GM15510 (cell line): ENCODE results near the gene FASTKD1.

Experiments used
- POLR2A ChIP-seq: IDR thresholded peaks from 3 replicates; pipeline ENCODE4 v1.6.1; 2011; ENCODE audit warnings: borderline replicate concordance; ENCODE audit not compliant: insufficient read length; ENCODE audit errors: extremely low read depth

The FASTKD1 gene

DNA sequence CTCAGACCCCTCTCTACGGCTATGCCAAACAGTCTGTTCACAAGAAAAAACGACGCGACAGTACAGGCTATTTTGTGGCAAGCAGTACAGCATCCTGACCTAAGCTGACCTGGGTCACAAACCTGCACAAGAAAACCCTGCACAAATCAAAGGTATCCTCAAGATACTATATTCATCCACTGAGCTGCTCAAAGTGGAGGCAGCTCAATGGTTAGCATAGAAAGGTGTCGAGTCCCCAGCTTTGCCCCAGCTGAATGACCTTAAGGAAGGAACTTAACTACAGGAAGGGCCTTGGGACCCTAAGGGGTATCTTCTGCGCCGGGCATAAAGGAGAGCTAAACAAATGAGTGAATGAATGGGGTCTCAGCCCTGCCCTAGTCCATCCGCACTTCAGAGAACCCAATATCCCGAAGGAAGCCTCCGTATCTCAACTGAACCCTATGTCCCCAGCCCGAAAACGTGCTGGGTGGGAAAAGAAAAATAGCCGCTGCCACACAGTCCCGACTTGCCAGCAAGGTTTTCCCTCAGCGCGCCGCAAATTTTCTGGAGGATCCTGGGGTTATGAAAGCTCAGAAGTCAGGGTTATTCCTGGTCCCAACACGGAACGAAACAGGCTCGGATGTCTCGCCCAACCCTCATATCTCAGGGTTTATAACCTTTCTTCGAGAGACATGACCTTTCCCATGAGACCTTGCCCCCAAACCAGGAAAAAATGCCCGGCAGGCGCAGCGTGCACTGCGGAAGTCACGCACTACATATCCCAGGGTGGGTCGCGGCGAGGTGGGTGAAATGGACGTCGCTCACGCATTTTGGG, at the start of gene FASTKD1:
Gene FASTKD1 (minus strand): TSS at position 706 of the 814 bp plus-strand sequence. CDS start 1,836 bp downstream, outside the sequence.
- peak; percentile 63 for TF ChIP-seq POLR2A

DNA sequence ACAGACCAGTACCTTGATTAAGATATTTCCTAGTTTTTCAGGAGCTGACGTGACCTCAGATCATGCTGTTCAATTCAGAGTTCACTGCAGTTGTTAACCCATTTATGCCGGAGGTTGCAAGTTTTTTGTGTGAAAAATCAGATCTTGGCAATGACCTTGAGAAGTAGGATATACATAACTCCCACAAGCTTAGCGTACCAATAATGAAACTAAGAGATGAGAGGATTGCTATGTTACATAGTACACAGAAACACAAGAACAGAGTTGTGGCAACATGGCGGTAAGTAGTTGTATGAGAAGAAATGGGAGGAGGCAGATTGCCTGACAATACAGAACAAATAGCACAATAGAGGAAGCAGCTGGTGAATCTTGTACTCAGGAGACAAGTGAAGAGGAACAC, 49.6 kb upstream of the FASTKD1 start:
- TF ChIP-seq POLR2A, result no peak

DNA sequence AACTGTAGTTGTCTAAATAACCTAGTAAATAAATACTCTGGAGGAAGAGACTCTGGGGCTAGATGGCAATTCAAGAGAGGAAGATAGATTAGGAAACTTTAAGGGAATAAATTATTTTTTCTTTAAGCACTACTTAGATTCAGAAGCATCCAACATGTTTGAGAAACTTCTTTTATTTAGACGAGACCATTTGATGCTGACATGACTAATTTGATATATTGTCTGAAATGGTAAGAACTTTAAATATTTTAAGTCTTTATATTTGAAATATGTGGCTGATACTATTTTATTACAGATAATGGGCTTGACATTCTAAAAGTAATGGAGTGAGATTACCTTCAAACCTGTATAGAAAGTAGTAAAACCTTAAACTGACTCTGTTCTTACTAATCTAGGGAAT, 46.8 kb upstream of the FASTKD1 start:
- no peak for TF ChIP-seq POLR2A

DNA sequence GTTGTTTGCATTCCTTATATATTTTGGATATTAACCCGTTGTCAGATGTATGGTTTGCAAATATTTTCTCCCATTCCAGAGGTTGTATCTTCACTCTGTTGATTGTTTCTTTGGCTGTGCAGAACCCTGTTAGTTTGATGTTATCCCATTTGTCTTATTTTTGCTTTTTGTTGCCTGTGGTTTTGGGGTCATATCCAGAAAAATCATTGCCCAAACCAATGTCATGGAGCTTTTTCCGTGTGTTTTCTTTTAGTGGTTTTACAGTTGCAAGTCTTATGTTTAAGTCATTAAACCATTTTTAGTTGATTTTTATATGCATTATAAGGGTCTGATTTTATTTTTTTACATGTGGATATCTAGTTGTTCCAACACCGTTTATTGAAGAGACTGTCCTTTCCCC, 46.3 kb upstream of the FASTKD1 start:
- TF ChIP-seq POLR2A, result no peak

- no peak for TF ChIP-seq POLR2A
Observed at GRCh38 chr2:169613876-169614275, 40.2 kb upstream of the FASTKD1 start.

DNA sequence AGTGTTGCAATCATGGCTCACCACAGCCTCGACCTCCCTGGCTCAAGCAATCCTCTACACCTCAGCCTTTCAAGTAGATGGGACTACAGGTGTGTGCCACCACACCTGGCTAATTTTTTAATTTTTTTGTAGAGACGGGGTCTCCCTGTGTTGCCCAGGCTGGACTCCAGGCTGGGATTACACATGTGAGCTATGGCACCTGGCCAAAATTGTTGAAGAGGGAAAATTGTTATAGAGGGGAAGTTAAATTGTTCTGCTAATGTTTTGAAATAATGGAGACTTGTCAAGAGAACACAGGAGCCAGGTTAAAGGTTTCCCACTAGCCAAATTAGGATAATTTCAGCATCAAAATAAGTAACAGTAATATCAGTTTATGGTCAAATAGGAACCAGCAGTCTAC, 35.6 kb upstream of the FASTKD1 start:
- no peak for TF ChIP-seq POLR2A

DNA sequence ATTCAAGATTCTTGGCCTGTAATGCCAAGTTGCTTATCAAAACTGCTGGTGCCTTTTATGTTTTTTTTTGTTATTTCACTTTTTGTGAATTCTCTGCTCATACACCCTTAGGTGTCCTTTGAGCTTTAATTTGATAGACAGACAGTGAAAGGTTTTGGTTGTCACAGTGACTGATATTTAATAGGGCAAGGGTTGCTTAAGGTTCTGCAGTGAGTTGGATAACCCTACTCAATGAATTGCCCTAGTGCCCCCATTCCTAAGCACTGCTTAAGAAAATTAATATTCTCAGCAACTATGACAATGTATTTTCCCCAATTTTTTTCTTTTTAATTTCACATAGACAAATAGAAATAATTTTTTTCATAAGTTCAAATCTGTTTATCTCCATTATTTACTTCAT, 25.9 kb upstream of the FASTKD1 start:
- no peak for TF ChIP-seq POLR2A

DNA sequence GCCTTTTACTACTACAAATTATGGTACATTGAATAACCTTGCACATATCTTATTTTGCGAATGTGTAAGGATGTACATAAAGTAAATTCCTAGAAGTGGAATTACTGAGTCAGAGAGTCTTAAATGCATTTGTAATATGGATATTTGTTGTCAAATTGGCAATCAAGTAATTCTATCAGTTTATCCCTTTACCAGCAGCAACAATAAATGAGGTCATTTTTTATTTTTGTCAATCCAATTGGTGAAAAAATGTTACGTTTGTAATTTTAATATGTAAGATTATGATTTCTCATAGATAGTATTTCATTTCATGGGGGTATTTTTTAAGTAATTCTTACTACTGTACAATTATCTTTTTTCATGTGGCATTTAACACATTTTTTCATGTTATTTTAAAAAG, 25.3 kb upstream of the FASTKD1 start:
- TF ChIP-seq POLR2A, result no peak

- no peak for TF ChIP-seq POLR2A
Observed at GRCh38 chr2:169590804-169591203, 17.1 kb upstream of the FASTKD1 start.

- TF ChIP-seq POLR2A, result no peak
Observed at GRCh38 chr2:169585673-169586072, 12.0 kb upstream of the FASTKD1 start.

DNA sequence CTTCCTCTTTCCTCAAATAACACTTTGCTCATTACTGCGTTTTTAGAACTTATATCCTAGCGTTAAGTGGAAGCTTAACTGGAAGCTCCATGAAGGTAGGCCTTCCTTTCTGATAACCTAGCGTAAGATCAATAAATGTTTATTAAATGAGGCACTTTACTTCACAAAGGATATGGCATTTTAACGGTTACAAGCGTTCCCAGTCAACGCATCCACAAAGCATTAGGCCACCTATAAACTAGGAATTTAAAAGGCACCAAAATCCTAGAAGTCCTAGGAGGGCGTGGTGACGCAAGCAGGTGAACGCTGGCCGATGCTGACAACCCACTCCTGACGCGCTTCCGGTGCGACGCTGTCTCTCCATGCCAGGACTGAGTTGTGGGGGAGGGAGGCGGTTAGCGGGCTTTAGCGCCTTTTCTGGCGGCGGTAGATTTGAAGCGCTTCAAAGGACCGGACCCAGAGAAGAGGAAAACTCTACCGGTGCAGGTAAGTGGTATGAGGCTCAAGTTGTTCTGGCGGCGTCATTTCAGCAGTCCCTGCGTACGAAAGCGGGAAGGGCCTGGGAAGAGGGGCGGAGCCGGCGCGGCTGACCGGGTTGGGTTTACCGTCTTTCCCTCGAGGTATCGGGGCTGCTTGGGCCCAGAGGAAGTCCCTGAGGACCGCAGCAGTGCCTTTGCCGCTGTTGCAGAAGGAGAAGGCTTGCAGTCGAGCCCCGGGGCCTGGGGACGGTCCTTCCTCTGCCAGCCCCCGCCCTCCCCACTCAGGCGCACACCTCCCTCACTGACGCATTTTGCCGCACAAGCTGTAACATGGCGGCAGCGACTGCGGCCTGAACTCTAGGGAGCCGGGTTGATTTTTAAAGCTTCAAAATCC, 10.6 kb upstream of the FASTKD1 start, which contains the start of gene PPIG:
Gene PPIG (plus strand): TSS at position 347 of the 873 bp plus-strand sequence. CDS start 19,691 bp downstream, outside the sequence.
- TF ChIP-seq POLR2A, result peak; percentile 40

- no peak for TF ChIP-seq POLR2A
Observed at GRCh38 chr2:169583518-169583917, 9.9 kb upstream of the FASTKD1 start.

DNA sequence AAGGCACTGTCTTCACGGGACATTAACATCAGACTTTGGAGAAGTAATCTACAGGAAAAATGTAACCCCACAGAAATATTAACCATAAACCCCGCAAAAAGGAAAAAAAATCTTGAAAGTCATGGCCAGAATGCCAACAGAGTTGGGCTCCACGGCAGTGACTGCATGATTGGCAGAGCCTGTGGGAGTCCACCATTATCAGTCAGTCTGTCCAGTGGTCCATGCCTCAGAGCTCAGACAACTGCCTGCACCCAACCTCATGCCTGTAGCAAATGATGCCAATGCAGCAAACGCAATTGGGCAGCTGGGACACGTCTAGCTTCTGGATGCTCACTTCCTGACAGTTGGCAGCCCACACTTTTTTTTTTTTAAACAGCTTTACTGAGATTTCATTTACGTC, 5.4 kb upstream of the FASTKD1 start:
- TF ChIP-seq POLR2A, result no peak

DNA sequence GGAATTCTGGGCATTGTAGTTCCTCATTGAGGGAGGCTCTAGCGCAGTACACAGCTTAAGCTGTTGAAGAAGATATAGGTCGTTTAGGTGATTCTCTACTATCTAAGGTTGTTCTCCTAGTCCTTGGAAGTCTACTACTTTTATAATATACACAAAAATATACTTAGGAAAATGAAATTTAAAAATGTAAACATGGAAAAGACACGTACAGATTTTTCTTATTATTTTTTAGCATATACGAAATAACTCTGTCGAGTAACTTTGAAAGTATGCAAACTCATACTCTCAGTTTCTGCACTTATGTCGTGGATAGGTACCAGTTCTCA, 272 bp upstream of the FASTKD1 start:
- no peak for TF ChIP-seq POLR2A

DNA sequence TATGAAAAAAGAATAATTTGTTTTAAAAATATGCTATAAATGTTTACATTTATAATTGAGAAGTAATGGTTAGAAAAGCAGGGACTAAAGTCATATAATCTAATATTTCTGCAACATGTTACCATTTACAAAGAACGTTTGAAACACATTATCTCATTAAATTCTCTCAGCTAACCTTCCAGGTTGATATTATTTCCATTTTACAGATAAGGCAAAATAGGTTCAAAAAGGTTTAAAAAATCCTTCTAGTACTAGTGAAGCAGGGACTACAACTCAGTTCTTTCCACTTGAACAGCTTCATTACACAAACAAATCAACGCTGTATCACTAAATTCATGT, 875 bp downstream of the FASTKD1 start:
- TF ChIP-seq POLR2A, result no peak

DNA sequence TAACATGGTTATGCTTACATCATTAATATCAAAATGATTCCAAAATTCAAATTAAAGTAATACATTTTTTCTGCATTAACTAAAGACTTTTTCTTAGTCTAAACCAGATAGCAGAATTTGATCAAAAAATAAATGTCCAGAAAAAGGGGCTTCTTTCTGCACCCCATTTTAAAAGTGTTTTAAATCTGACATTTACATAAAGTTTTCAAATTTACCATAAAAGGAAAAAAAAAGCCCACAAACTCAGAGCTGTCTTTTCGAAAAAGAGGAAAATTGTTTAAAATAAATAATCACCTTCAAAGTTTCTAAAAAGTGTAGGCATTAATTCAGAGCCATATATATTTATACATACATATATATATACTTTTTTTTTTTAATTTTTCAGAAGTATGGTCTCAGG, 1.5 kb downstream of the FASTKD1 start:
- no peak for TF ChIP-seq POLR2A

GRCh38 chr2:169571571-169571970, 2.1 kb downstream of the FASTKD1 start:
- no peak for TF ChIP-seq POLR2A

GRCh38 chr2:169569948-169570347, 3.7 kb downstream of the FASTKD1 start:
- no peak for TF ChIP-seq POLR2A
